Ishikawa (cell line): ENCODE measurements around the gene SPACA5.
A peak's percentile ranks its signal among the peaks of the same experiment; 100 is the strongest.

ENCODE experiments used
- CEBPB ChIP-seq: IDR thresholded peaks from 2 replicates; pipeline ENCODE4 v1.6.1; 2012
- CREB1 ChIP-seq: IDR thresholded peaks from 2 replicates; pipeline ENCODE4 v1.6.1; 2012; ENCODE audit warnings: low read depth
- EGR1 ChIP-seq: IDR thresholded peaks from 2 replicates; pipeline ENCODE4 v1.6.1; 2012
- EP300 ChIP-seq: IDR thresholded peaks from 2 replicates; pipeline ENCODE4 v1.6.1; 2012; ENCODE audit warnings: borderline replicate concordance
- FOXM1 ChIP-seq: IDR thresholded peaks from 2 replicates; pipeline ENCODE4 v1.6.1; 2012; ENCODE audit warnings: low read depth, borderline replicate concordance
- MAX ChIP-seq: IDR thresholded peaks from 2 replicates; pipeline ENCODE4 v1.6.1; 2012
- NFIC ChIP-seq: IDR thresholded peaks from 2 replicates; pipeline ENCODE4 v1.6.1; 2012
- RAD21 ChIP-seq: IDR thresholded peaks from 2 replicates; pipeline ENCODE4 v1.6.1; 2012; ENCODE audit warnings: low read depth
- REST ChIP-seq: IDR thresholded peaks from 2 replicates; pipeline ENCODE4 v1.6.1; 2012; ENCODE audit warnings: low read depth, mild to moderate bottlenecking
- TAF1 ChIP-seq: IDR thresholded peaks from 2 replicates; pipeline ENCODE4 v1.6.1; 2012; ENCODE audit warnings: low read depth, mild to moderate bottlenecking
- TCF12 ChIP-seq: IDR thresholded peaks from 2 replicates; pipeline ENCODE4 v1.6.1; 2012; ENCODE audit warnings: low read depth
- TEAD4 ChIP-seq: IDR thresholded peaks from 2 replicates; pipeline ENCODE4 v1.6.1; 2012
- USF1 ChIP-seq: IDR thresholded peaks from 2 replicates; pipeline ENCODE4 v1.6.1; 2012
- YY1 ChIP-seq: IDR thresholded peaks from 2 replicates; pipeline ENCODE4 v1.6.1; 2012; ENCODE audit warnings: low read depth
- ZBTB7A ChIP-seq: IDR thresholded peaks from 2 replicates; pipeline ENCODE4 v1.6.1; 2012; ENCODE audit warnings: low read depth

The SPACA5 gene

GRCh38 chrX:48022100-48022499 lies 15.3 kb downstream of the SPACA5 start:
- TF ChIP-seq TAF1, result no peak
- no peak for TF ChIP-seq REST

GRCh38 chrX:48022738-48023137 lies 15.9 kb downstream of the SPACA5 start:
- TF ChIP-seq YY1 (no peak), REST (no peak), EGR1 (no peak)

GRCh38 chrX:48025561-48025960 lies 18.8 kb downstream of the SPACA5 start:
- no peak for TF ChIP-seq TAF1
- TF ChIP-seq CEBPB, result no peak
- peak; percentile 64 for TF ChIP-seq RAD21

GRCh38 chrX:48028091-48028490 lies 21.3 kb downstream of the SPACA5 start:
- TF ChIP-seq CEBPB (no peak), FOXM1 (no peak), EGR1 (no peak), ZBTB7A (no peak), TEAD4 (no peak), MAX (no peak)

- TF ChIP-seq MAX, result no peak
- no peak for TF ChIP-seq FOXM1
- no peak for TF ChIP-seq YY1
- TF ChIP-seq CREB1, result no peak
- no peak for TF ChIP-seq TCF12
- TF ChIP-seq CEBPB, result no peak
- TF ChIP-seq USF1, result no peak
- no peak for TF ChIP-seq EP300
- TF ChIP-seq RAD21, result no peak
- no peak for TF ChIP-seq REST
- no peak for TF ChIP-seq TAF1
- no peak for TF ChIP-seq NFIC
- TF ChIP-seq EGR1, result no peak
- no peak for TF ChIP-seq TEAD4
- TF ChIP-seq ZBTB7A, result no peak
Measured at GRCh38 chrX:48030237-48030636, 23.4 kb downstream of the SPACA5 start.

GRCh38 chrX:48035891-48036290 lies 29.1 kb downstream of the SPACA5 start:
- TF ChIP-seq YY1, result no peak
- no peak for TF ChIP-seq REST
- TF ChIP-seq NFIC, result no peak
- TF ChIP-seq RAD21, result no peak
- no peak for TF ChIP-seq MAX
